Erythroblast (primary cell): ENCODE measurements around the gene C1orf210.

ENCODE experiments used
- GATA1 ChIP-seq: IDR thresholded peaks from 2 replicates; pipeline ENCODE4 v1.6.1; 2011; ENCODE audit warnings: low read depth, mild to moderate bottlenecking, control low read depth, low read length, moderate library complexity
- POLR2A ChIP-seq: IDR thresholded peaks from 2 replicates; pipeline ENCODE4 v1.6.1; 2011; ENCODE audit warnings: mild to moderate bottlenecking, low read length

DNA sequence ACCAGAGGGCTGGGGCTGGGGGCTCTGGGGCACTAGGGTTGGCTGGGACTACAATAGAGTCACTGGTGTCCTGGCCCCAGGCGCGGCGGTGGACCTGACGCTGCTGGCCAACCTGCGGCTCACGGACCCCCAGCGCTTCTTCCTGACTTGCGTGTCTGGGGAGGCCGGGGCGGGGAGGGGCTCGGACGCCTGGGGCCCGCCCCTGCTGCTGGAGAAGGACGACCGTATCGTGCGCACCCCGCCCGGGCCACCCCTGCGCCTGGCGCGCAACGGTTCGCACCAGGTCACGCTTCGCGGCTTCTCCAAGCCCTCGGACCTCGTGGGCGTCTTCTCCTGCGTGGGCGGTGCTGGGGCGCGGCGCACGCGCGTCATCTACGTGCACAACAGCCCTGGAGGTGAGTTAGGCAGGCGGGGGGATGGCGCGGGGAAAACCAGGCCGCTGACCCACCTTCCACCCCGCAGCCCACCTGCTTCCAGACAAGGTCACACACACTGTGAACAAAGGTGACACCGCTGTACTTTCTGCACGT, 19.5 kb upstream of the C1orf210 start:
- TF ChIP-seq POLR2A (no peak), GATA1 (no peak)
